OCI-LY1 (cell line): ENCODE data around the gene LEF1.

Experiments used
- H2AFZ ChIP-seq: fragments of 200-600 bp; sonication (generic), shearing (Covaris generic); 2 replicates; pipeline ENCODE4 v1.6.0; 2014; ENCODE audit warnings: antibody characterized with exemption, mild to moderate bottlenecking, low read length
- H3F3A ChIP-seq: fragments of 200-600 bp; sonication (generic), shearing (Covaris generic); 2 replicates; pipeline ENCODE4 v1.6.0; 2014; ENCODE audit warnings: mild to moderate bottlenecking, antibody characterized with exemption, low read length, moderate library complexity; ENCODE audit not compliant: insufficient read depth
- H3K27ac ChIP-seq: fragments of 200-600 bp; sonication (generic); 2 replicates; pipeline ENCODE4 v1.5.1; 2014; ENCODE audit warnings: low read length, mixed run types, mild to moderate bottlenecking, low read depth; ENCODE audit not compliant: poor library complexity, severe bottlenecking
- H3K27me3 ChIP-seq: fragments of 200-600 bp; sonication (generic); 2 replicates; pipeline ENCODE4 v1.6.0; 2014; ENCODE audit warnings: antibody characterized with exemption, mild to moderate bottlenecking, low read length, moderate library complexity; ENCODE audit not compliant: insufficient read depth
- H3K36me3 ChIP-seq: fragments of 200-600 bp; sonication (generic); 2 replicates; pipeline ENCODE4 v1.6.1; 2014; ENCODE audit warnings: mild to moderate bottlenecking, antibody characterized with exemption, low read length, moderate library complexity, mixed read lengths; ENCODE audit not compliant: insufficient read depth
- H3K4me1 ChIP-seq: fragments of 200-600 bp; sonication (generic); 2 replicates; pipeline ENCODE4 v1.5.1; 2014; ENCODE audit warnings: mild to moderate bottlenecking, low read length, moderate library complexity; ENCODE audit not compliant: insufficient read depth, severe bottlenecking
- H3K4me2 ChIP-seq: fragments of 200-600 bp; sonication (generic), shearing (Covaris generic); 2 replicates; pipeline ENCODE4 v1.6.1; 2014; ENCODE audit warnings: low read length
- H3K4me3 ChIP-seq: fragments of 200-600 bp; sonication (generic); 2 replicates; pipeline ENCODE4 v1.5.1; 2014; ENCODE audit warnings: low read length, low read depth, mild to moderate bottlenecking, mixed read lengths; ENCODE audit not compliant: poor library complexity, severe bottlenecking
- H3K79me2 ChIP-seq: fragments of 200-600 bp; shearing (Covaris generic); 2 replicates; pipeline ENCODE4 v1.6.1; 2016; ENCODE audit warnings: mixed run types, low read length, mixed read lengths; ENCODE audit not compliant: insufficient read depth
- H3K9ac ChIP-seq: fragments of 200-600 bp; sonication (generic), shearing (Covaris generic); 2 replicates; pipeline ENCODE4 v1.6.1; 2014; ENCODE audit warnings: mild to moderate bottlenecking, low read length, mixed read lengths
- H3K9me2 ChIP-seq: fragments of 200-600 bp; sonication (generic), shearing (Covaris generic); 2 replicates; pipeline ENCODE4 v1.6.1; 2014; ENCODE audit warnings: low read depth, mild to moderate bottlenecking, low read length, mixed read lengths
- H3K9me3 ChIP-seq: fragments of 200-600 bp; shearing (Covaris generic); 2 replicates; pipeline ENCODE4 v1.6.1; 2014; ENCODE audit warnings: low read length, mixed read lengths
- H4K20me1 ChIP-seq: fragments of 200-600 bp; sonication (generic), shearing (Covaris generic); 2 replicates; pipeline ENCODE4 v1.6.0; 2016; ENCODE audit warnings: mild to moderate bottlenecking, low read length; ENCODE audit not compliant: insufficient read depth
- CTCF ChIP-seq: fragments of 200-600 bp; sonication (generic), shearing (Covaris generic); IDR thresholded peaks from 2 replicates; pipeline ENCODE4 v1.5.1; 2017; ENCODE audit warnings: mild to moderate bottlenecking, antibody characterized with exemption, low read length, moderate library complexity, mixed read lengths
- EZH2 ChIP-seq: fragments of 200-600 bp; sonication (generic), shearing (Covaris generic); IDR thresholded peaks from 2 replicates; pipeline ENCODE4 v1.8.0; 2017; ENCODE audit warnings: borderline replicate concordance, mixed run types, mild to moderate bottlenecking, antibody characterized with exemption, low read length, moderate library complexity, mixed read lengths

Gene LEF1

GRCh38 chr4:108042927-108043326 lies 125.8 kb downstream of the LEF1 start:
- Histone ChIP-seq H3K9ac (peak overlapping the region; percentile 56), H3K4me2 (peak overlapping the region; percentile 36), H3F3A (0 out of 2 replicates have a peak, but pooled peaks cover 6% of the 10 kb centered on the region), H3K27me3 (no peaks in the 10 kb centered on the region), H3K4me1 (peaks cover 62% of the 10 kb centered on the region), H3K9me2 (no peaks in the 10 kb centered on the region), H3K9me3 (no peaks in the 10 kb centered on the region), H4K20me1 (no peaks in the 10 kb centered on the region), H3K36me3 (peaks cover 30% of the 10 kb centered on the region), H3K27ac (peak overlapping the region; percentile 97), H3K4me3 (no peak overlapping the region), H3K79me2 (no peaks in the 10 kb centered on the region), H2AFZ (no peak overlapping the region)
- no peak for TF ChIP-seq EZH2
- peak; percentile 42 for TF ChIP-seq CTCF

- H3K27me3 ChIP-seq = no peaks in the 10 kb centered on the region
- peak overlapping the region; percentile 56 for H3K9ac ChIP-seq
- TF ChIP-seq CTCF (no peak), EZH2 (no peak)
- peak overlapping the region; percentile 8 for H3K4me3 ChIP-seq
- no peaks in the 10 kb centered on the region for H3K79me2 ChIP-seq
- peaks cover 25% of the 10 kb centered on the region for H3K36me3 ChIP-seq
- H3K27ac ChIP-seq = peak overlapping the region; percentile 99
- peak overlapping the region; percentile 52 for H3K4me2 ChIP-seq
- H3K4me1 ChIP-seq = peaks cover 64% of the 10 kb centered on the region
- peaks cover 4% of the 10 kb centered on the region; the same call in 1 of the 2 replicates for H3F3A ChIP-seq
- no peaks in the 10 kb centered on the region for H3K9me3 ChIP-seq
- H2AFZ ChIP-seq = no peak overlapping the region
- no peaks in the 10 kb centered on the region for H4K20me1 ChIP-seq
- H3K9me2 ChIP-seq = no peaks in the 10 kb centered on the region
Observed at GRCh38 chr4:108037884-108038283, 130.8 kb downstream of the LEF1 start.

GRCh38 chr4:108036213-108036612 lies 132.5 kb downstream of the LEF1 start:
- peaks cover 4% of the 10 kb centered on the region; the same call in 1 of the 2 replicates for H3F3A ChIP-seq
- no peaks in the 10 kb centered on the region for H4K20me1 ChIP-seq
- no peaks in the 10 kb centered on the region for H3K9me3 ChIP-seq
- no peaks in the 10 kb centered on the region for H3K27me3 ChIP-seq
- H3K9me2 ChIP-seq = no peaks in the 10 kb centered on the region
- peak overlapping the region; percentile 45 for H3K4me3 ChIP-seq
- peaks cover 70% of the 10 kb centered on the region for H3K4me1 ChIP-seq
- TF ChIP-seq EZH2 (no peak), CTCF (no peak)
- H3K4me2 ChIP-seq = peak overlapping the region; percentile 69
- peak overlapping the region; percentile 99 for H3K27ac ChIP-seq
- H3K9ac ChIP-seq = peak overlapping the region; percentile 75
- H2AFZ ChIP-seq = no peak overlapping the region
- no peaks in the 10 kb centered on the region for H3K79me2 ChIP-seq
- peaks cover 40% of the 10 kb centered on the region for H3K36me3 ChIP-seq
